ENCODE measurements around the gene ZMYND19.

Gene ZMYND19

DNA sequence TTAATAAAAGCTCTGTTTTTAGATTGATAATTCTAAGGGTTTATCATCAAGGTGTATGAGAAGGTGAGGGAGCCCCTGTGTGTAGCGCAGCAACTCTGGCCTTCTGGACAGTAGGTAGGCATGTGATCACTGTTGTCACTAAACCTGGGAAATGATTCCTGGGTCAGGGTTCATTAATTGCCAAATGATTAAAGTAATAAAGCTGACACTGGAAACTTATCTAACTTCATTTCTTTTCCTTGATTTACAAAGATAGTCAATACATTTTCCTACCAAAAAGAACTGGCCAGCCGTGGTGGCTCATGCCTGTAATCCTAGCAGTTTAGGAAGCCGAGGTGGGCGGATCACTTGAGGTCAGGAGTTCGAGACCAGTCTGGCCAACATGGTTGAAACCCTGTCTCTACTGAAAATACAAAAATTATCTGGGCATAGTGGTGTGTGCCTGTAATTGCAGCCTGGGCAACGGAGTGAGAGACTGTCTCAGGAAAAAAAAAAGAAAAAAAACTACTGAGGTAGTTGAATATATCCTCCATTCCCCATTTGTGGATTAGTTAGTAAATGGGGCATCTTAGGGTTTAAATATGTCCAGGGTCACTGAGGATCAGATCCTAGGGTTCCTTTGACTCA, 30.9 kb upstream of the ZMYND19 start:
- Mint-ChIP-seq H3K27me3 (no peaks in the 10 kb centered on the region), H3K36me3 (ENCODE audit: insufficient read depth) (peaks cover 28% of the 10 kb centered on the region), H3K4me3 (peak overlapping the region; percentile 38), H3K4me1 (peaks cover 39% of the 10 kb centered on the region), H3K9me3 (no peaks in the 10 kb centered on the region), H3K27ac (ENCODE audit: low read depth) (no peak overlapping the region)
- no peak for DNase-seq (ENCODE audit: low spot score in 2 of 2)
- no peak for ATAC-seq (replicated peaks; ENCODE audit: extremely low read depth, poor library complexity, severe bottlenecking)

DNA sequence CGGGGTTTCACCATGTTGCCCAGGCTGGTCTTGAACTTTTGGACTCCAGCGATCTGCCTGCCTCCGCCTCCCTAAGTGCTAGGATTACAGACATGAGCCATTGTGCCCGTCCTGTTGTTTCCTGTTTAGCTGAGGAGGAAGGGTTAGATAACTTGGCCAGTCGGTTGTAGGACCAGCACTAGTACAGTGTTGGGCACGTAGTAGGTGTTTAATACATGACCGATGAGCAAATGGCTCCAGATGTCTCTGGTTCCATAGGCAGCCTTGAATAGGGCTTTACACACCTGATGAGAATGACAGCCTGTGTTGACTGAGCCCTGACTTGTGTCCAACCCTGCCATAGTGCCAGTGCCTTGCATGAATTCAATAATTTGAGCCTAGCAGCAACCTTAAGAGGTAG, 30.3 kb upstream of the ZMYND19 start:
- Mint-ChIP-seq H3K27ac (ENCODE audit: low read depth) (no peak overlapping the region), H3K9me3 (no peaks in the 10 kb centered on the region), H3K36me3 (ENCODE audit: insufficient read depth) (peaks cover 33% of the 10 kb centered on the region), H3K4me3 (peak overlapping the region; percentile 38), H3K4me1 (peaks cover 36% of the 10 kb centered on the region), H3K27me3 (no peaks in the 10 kb centered on the region)
- ATAC-seq (replicated peaks; ENCODE audit: extremely low read depth, poor library complexity, severe bottlenecking) (no peak), DNase-seq (ENCODE audit: low spot score in 2 of 2) (no peak)

GRCh38 chr9:137620048-137620405, 29.7 kb upstream of the ZMYND19 start:
- Mint-ChIP-seq H3K27me3 (no peaks in the 10 kb centered on the region), H3K9me3 (no peaks in the 10 kb centered on the region), H3K4me3 (peak overlapping the region; percentile 78), H3K4me1 (peaks cover 30% of the 10 kb centered on the region), H3K27ac (ENCODE audit: low read depth) (peak overlapping the region; percentile 63), H3K36me3 (ENCODE audit: insufficient read depth) (peaks cover 28% of the 10 kb centered on the region)
- DNase-seq (ENCODE audit: low spot score in 2 of 2) (no peak), ATAC-seq (replicated peaks; ENCODE audit: extremely low read depth, poor library complexity, severe bottlenecking) (no peak)

- DNase-seq (ENCODE audit: low spot score in 2 of 2), result no peak
- H3K27me3 Mint-ChIP-seq, result no peaks in the 10 kb centered on the region
- H3K9me3 Mint-ChIP-seq, result no peaks in the 10 kb centered on the region
- peaks cover 28% of the 10 kb centered on the region for H3K36me3 Mint-ChIP-seq (ENCODE audit: insufficient read depth)
- H3K4me1 Mint-ChIP-seq, result peaks cover 29% of the 10 kb centered on the region
- peak overlapping the region; percentile 78 for H3K4me3 Mint-ChIP-seq
- peak overlapping the region; percentile 63 for H3K27ac Mint-ChIP-seq (ENCODE audit: low read depth)
- no peak for ATAC-seq (replicated peaks; ENCODE audit: extremely low read depth, poor library complexity, severe bottlenecking)
These were observed 29.1 kb upstream of the ZMYND19 start for GRCh38 chr9:137619240-137620047.

DNA sequence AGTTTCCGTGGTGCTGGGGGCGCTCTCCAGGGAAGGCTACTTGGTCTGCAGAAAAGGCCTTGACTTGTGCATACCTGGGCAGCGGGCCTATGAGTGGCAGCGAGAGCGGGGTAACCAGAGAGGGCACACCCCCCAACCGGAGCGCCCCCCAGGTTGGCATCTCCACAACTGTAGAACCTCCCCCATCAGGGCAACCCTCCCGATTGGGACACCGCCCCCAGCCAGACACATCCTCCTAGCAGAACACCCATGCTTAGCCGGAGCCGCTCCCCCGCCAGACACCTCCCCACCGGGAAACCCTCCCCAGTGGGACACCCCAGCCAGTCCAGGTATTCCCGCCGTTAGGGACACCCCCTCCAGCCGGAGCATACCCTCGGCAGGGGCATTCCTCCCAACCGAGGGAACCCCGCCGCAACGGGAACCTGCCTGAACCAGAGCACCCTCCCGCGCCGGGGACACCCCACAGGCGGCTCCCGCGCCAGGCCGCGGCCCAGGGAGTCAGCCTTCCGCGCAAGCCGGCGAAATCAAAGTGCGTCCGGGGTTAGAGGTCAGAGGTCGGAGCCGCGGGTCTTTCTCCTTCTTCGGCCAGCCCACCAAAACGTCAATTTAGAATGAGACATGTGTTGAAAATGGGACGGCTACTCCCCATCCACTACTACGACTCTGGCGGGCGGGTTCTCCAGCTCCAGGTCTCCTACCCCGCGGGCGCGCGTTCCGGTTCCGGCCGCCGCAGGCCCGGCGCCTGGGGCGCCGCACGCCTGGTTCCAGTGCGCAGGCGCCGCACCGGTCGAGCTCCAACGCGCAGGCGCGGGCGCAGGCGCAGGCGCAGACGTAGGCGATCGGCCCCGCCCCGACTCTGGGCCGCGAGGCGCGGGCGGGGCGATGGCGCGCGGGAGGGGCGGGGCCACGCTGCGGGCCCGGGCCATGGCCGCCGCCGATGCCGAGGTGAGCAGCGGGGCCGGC, 28.1 kb upstream of the ZMYND19 start, which contains the start of gene EHMT1:
Gene EHMT1, plus strand, starts transcription at position 901 of the 963 bp plus-strand sequence. Its CDS starts 24 bp downstream, at position 925.
- ATAC-seq (replicated peaks; ENCODE audit: extremely low read depth, poor library complexity, severe bottlenecking) (peak; percentile 74), DNase-seq (ENCODE audit: low spot score in 2 of 2) (peak; percentile 88 to 94)
- H3K4me3 Mint-ChIP-seq, result peak within 1 kb of the TSS; percentile 79
- no peaks in the 10 kb centered on the region for H3K27me3 Mint-ChIP-seq
- peaks cover 29% of the 10 kb centered on the region for H3K4me1 Mint-ChIP-seq
- peaks cover 30% of the 10 kb centered on the region for H3K36me3 Mint-ChIP-seq (ENCODE audit: insufficient read depth)
- no peaks in the 10 kb centered on the region for H3K9me3 Mint-ChIP-seq
- H3K27ac Mint-ChIP-seq (ENCODE audit: low read depth), result peak within 1 kb of the TSS; percentile 91

DNA sequence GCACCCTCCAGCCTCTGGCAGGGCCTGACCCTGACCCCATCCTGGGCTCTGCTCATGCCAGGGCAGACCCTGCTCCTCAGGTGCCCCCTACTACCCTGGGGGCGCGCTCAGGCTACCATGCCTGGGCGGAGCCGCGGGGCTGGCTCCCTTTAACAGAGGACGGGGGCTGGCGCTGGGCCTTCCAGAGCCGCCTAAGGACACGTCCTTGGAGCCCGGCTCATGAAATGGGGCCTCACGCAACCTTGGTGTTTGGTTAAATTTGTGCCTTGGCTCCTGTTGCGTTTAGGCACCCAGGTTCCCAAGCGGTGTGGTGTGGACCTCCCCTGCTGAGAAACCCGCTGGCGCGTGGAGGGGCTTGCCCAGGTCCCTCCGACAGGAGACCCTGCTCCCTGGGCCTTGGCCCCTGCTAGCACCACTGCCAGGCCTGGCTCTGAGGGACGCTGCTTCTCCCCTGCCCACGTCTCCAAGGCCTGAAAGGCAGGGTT, 25.1 kb upstream of the ZMYND19 start:
- DNase-seq (ENCODE audit: low spot score in 2 of 2) (no peak), ATAC-seq (replicated peaks; ENCODE audit: extremely low read depth, poor library complexity, severe bottlenecking) (no peak)
- Mint-ChIP-seq H3K4me3 (no peak overlapping the region), H3K36me3 (ENCODE audit: insufficient read depth) (peaks cover 32% of the 10 kb centered on the region), H3K27ac (ENCODE audit: low read depth) (no peak overlapping the region), H3K4me1 (peaks cover 32% of the 10 kb centered on the region), H3K27me3 (no peaks in the 10 kb centered on the region), H3K9me3 (no peaks in the 10 kb centered on the region)

GRCh38 chr9:137614631-137615386, 24.5 kb upstream of the ZMYND19 start:
- ATAC-seq (replicated peaks; ENCODE audit: extremely low read depth, poor library complexity, severe bottlenecking) (no peak), DNase-seq (ENCODE audit: low spot score in 2 of 2) (no peak)
- no peaks in the 10 kb centered on the region for H3K27me3 Mint-ChIP-seq
- H3K4me3 Mint-ChIP-seq, result no peak overlapping the region
- peak overlapping the region; percentile 19 for H3K27ac Mint-ChIP-seq (ENCODE audit: low read depth)
- H3K4me1 Mint-ChIP-seq, result peaks cover 27% of the 10 kb centered on the region
- H3K9me3 Mint-ChIP-seq, result no peaks in the 10 kb centered on the region
- peaks cover 32% of the 10 kb centered on the region for H3K36me3 Mint-ChIP-seq (ENCODE audit: insufficient read depth)

DNA sequence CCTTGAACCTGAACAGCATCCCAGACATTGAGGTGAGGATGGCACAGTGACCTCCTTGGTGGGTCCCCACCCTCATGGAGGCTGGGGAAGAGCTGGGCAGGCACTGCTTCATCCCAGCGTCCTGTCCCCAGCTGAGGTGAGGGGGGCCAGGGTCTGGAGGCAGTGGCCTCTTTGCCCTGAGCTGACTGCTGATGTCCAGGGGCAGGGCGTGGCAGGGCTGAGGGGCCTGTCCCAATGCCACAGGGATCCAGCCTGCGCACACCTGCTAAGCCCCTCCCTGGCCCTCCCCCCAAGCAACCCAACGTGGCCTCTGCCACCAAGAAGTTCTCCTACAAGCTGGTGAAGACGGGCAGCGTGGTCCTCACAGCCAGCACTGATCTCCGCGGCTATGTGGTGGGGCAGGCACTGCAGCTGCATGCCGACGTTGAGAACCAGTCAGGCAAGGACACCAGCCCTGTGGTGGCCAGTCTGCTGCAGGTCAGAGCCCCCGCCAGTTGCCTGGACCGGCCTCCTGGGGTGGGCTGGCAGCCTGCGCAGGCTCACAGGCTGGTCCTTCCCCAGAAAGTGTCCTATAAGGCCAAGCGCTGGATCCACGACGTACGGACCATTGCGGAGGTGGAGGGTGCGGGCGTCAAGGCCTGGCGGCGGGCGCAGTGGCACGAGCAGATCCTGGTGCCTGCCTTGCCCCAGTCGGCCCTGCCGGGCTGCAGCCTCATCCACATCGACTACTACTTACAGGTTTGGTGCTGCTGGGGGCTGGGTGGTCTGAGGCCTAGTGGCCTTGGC, 23.6 kb upstream of the ZMYND19 start:
- Mint-ChIP-seq H3K27me3 (no peaks in the 10 kb centered on the region), H3K4me3 (no peak overlapping the region), H3K9me3 (no peaks in the 10 kb centered on the region), H3K4me1 (peaks cover 22% of the 10 kb centered on the region), H3K27ac (ENCODE audit: low read depth) (peak overlapping the region; percentile 22), H3K36me3 (ENCODE audit: insufficient read depth) (peaks cover 26% of the 10 kb centered on the region)
- ATAC-seq (replicated peaks; ENCODE audit: extremely low read depth, poor library complexity, severe bottlenecking), result no peak
- no peak for DNase-seq (ENCODE audit: low spot score in 2 of 2)

GRCh38 chr9:137613259-137613658, 22.9 kb upstream of the ZMYND19 start:
- Mint-ChIP-seq H3K27me3 (no peaks in the 10 kb centered on the region), H3K27ac (ENCODE audit: low read depth) (peak overlapping the region; percentile 22), H3K4me3 (no peak overlapping the region), H3K36me3 (ENCODE audit: insufficient read depth) (peaks cover 23% of the 10 kb centered on the region), H3K9me3 (no peaks in the 10 kb centered on the region), H3K4me1 (peaks cover 22% of the 10 kb centered on the region)
- DNase-seq (ENCODE audit: low spot score in 2 of 2) (no peak), ATAC-seq (replicated peaks; ENCODE audit: extremely low read depth, poor library complexity, severe bottlenecking) (no peak)

DNA sequence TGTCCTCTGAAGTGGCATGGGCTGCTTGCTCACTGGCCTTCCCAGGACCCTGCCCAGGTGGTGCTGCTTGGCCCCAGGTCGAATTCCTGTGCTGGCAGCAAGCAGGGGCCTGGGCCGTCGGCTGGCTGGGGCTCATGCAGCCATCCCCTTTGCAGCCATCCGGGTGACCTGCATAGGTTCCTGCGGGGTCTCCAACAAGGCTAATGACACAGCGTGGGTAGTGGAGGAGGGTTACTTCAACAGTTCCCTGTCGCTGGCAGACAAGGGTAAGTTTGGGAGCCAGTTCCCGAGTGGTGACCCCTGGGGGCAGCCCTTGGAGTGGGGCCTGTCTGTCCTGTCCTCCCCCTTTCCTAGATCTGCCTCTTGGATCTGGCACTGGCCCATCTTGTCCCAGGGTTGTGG, 22.4 kb upstream of the ZMYND19 start:
- H3K36me3 Mint-ChIP-seq (ENCODE audit: insufficient read depth), result peaks cover 20% of the 10 kb centered on the region
- H3K9me3 Mint-ChIP-seq, result no peaks in the 10 kb centered on the region
- H3K4me1 Mint-ChIP-seq, result peaks cover 18% of the 10 kb centered on the region
- no peaks in the 10 kb centered on the region for H3K27me3 Mint-ChIP-seq
- H3K4me3 Mint-ChIP-seq, result no peak overlapping the region
- no peak for ATAC-seq (replicated peaks; ENCODE audit: extremely low read depth, poor library complexity, severe bottlenecking)
- H3K27ac Mint-ChIP-seq (ENCODE audit: low read depth), result peak overlapping the region; percentile 22
- DNase-seq (ENCODE audit: low spot score in 2 of 2), result no peak

All from central memory CD8-positive, alpha-beta T cell (primary cell).